Mesenchymal stem cell (in vitro differentiated cells and primary cell): ENCODE data around the gene H2AZ2.

Experiments used
- DNase-seq: peaks from one replicate; pipeline ENCODE4 v3.0.0-alpha.2; 2013
- H2AFZ ChIP-seq: one replicate; pipeline ENCODE4 v1.6.1; 2013; ENCODE audit warnings: low read depth, mild to moderate bottlenecking, control low read depth, inconsistent platforms, low read length, moderate library complexity
- H2AK5ac ChIP-seq: 2 replicates; pipeline ENCODE4 v1.6.1; 2013; ENCODE audit warnings: low read length, moderate library complexity, mild to moderate bottlenecking, inconsistent platforms; ENCODE audit not compliant: severe bottlenecking
- H2BK120ac ChIP-seq: one replicate; pipeline ENCODE4 v1.6.1; 2013; ENCODE audit warnings: low read depth, mild to moderate bottlenecking, inconsistent platforms, low read length, moderate library complexity
- H2BK12ac ChIP-seq, 2 experiments: one replicate each; pipeline ENCODE4 v1.6.1; 2013; ENCODE audit warnings: inconsistent platforms in 2 of 2, low read length in 2 of 2, mild to moderate bottlenecking in 2 of 2, moderate library complexity in 2 of 2, control low read depth in 1 of 2
- H2BK15ac ChIP-seq: one replicate; pipeline ENCODE4 v1.6.1; 2013; ENCODE audit warnings: mild to moderate bottlenecking, low read depth, inconsistent platforms; ENCODE audit not compliant: poor library complexity, severe bottlenecking
- H2BK5ac ChIP-seq: 2 replicates; pipeline ENCODE4 v1.6.1; 2013; ENCODE audit warnings: low read depth, mild to moderate bottlenecking, low read length, control low read depth, inconsistent platforms; ENCODE audit not compliant: poor library complexity, severe bottlenecking
- H3K14ac ChIP-seq, 2 experiments: one replicate each; pipeline ENCODE4 v1.6.1; 2013; ENCODE audit warnings: inconsistent platforms in 2 of 2, low read length in 2 of 2, control low read depth in 1 of 2, mild to moderate bottlenecking in 1 of 2, moderate library complexity in 1 of 2
- H3K18ac ChIP-seq, 2 experiments: one replicate each; pipeline ENCODE4 v1.6.1; 2013; ENCODE audit warnings: inconsistent platforms in 2 of 2, low read length in 2 of 2, control low read depth in 1 of 2, low read depth in 1 of 2, mild to moderate bottlenecking in 1 of 2
- H3K23ac ChIP-seq, 2 experiments: one replicate each; pipeline ENCODE4 v1.6.1; 2013; ENCODE audit warnings: inconsistent platforms in 2 of 2, low read length in 2 of 2, mild to moderate bottlenecking in 2 of 2, moderate library complexity in 2 of 2, control low read depth in 1 of 2
- H3K27ac ChIP-seq: 2 replicates; pipeline ENCODE4 v1.5.1; 2013; ENCODE audit warnings: mild to moderate bottlenecking, moderate library complexity, low read length, control low read depth, inconsistent platforms; ENCODE audit not compliant: poor library complexity, severe bottlenecking
- H3K27me3 ChIP-seq, 2 experiments: 2 replicates each; pipeline versions ENCODE4 v1.6.1 to v1.7.0; 2013; ENCODE audit warnings: low read length in 2 of 2, mild to moderate bottlenecking in 2 of 2, moderate library complexity in 2 of 2, control low read depth in 1 of 2, inconsistent platforms in 1 of 2; ENCODE audit not compliant: control insufficient read depth in 1 of 2, insufficient read depth in 1 of 2
- H3K36me3 ChIP-seq, 2 experiments: 2 replicates each; pipeline versions ENCODE4 v1.6.1 to v1.7.0; 2013; ENCODE audit warnings: low read length in 2 of 2, control low read depth in 1 of 2, inconsistent platforms in 1 of 2, low read depth in 1 of 2, mild to moderate bottlenecking in 1 of 2; ENCODE audit not compliant: insufficient read depth in 2 of 2, control insufficient read depth in 1 of 2
- H3K4ac ChIP-seq, 2 experiments: one replicate each; pipeline ENCODE4 v1.6.1; 2013; ENCODE audit warnings: inconsistent platforms in 2 of 2, low read length in 2 of 2, mild to moderate bottlenecking in 2 of 2, moderate library complexity in 2 of 2, control low read depth in 1 of 2, low read depth in 1 of 2
- H3K4me1 ChIP-seq: 2 replicates; pipeline ENCODE4 v1.6.1; 2013; ENCODE audit warnings: low read depth, low read length, control low read depth; ENCODE audit not compliant: control insufficient read depth, insufficient read depth
- H3K4me2 ChIP-seq: 2 replicates; pipeline ENCODE4 v1.6.1; 2013; ENCODE audit warnings: low read length, mild to moderate bottlenecking, inconsistent platforms; ENCODE audit not compliant: poor library complexity, severe bottlenecking
- H3K4me3 ChIP-seq, 2 experiments: 2 replicates each; pipeline versions ENCODE4 v1.5.1 to v1.7.0; 2013; ENCODE audit warnings: low read length in 2 of 2, mild to moderate bottlenecking in 2 of 2, control low read depth in 1 of 2, low read depth in 1 of 2; ENCODE audit not compliant: insufficient read depth in 1 of 2
- H3K79me1 ChIP-seq: replicated peaks from 2 replicates; pipeline ENCODE4 v1.6.1; 2013; ENCODE audit warnings: mild to moderate bottlenecking, control low read depth, low read length, inconsistent platforms; ENCODE audit not compliant: poor library complexity, severe bottlenecking
- H3K9ac ChIP-seq: 2 replicates; pipeline ENCODE4 v1.7.0; 2013; ENCODE audit warnings: mild to moderate bottlenecking, low read length, moderate library complexity
- H3K9me3 ChIP-seq: 2 replicates; pipeline ENCODE4 v1.7.0; 2013; ENCODE audit warnings: mild to moderate bottlenecking, low read length; ENCODE audit not compliant: control insufficient read depth
- H4K8ac ChIP-seq: one replicate; pipeline ENCODE4 v1.6.1; 2013; ENCODE audit warnings: inconsistent platforms, mild to moderate bottlenecking, low read length, moderate library complexity
- H4K91ac ChIP-seq: one replicate; pipeline ENCODE4 v1.6.1; 2013; ENCODE audit warnings: mild to moderate bottlenecking, low read length, inconsistent platforms
- WGBS: methylation state at CpG from one replicate; pipeline ENCODE4 v1.1.7; 2013; ENCODE audit warnings: mixed read lengths; 5-methylcytosine and 5-hydroxymethylcytosine counted together

Gene H2AZ2

GRCh38 chr7:44801890-44802289 lies 46.0 kb downstream of the H2AZ2 start:
- H3K23ac ChIP-seq: peak overlapping the region in 1 of 2 experiments; percentile 92
- peak overlapping the region; percentile 61 for H3K27ac ChIP-seq
- no peak overlapping the region for H3K4me2 ChIP-seq
- H3K4me1 ChIP-seq: peaks cover 10% of the 10 kb centered on the region
- H3K36me3 ChIP-seq: peaks cover 43 to 65% of the 10 kb centered on the region in 2 experiments
- WGBS: 67% methylated on average over 5 of the region's 5 CpGs
- peak; percentile 43 for DNase-seq
- peak overlapping the region in 1 of 2 experiments; percentile 56 for H3K18ac ChIP-seq
- no peak overlapping the region for H2AK5ac ChIP-seq
- H2AFZ ChIP-seq: no peak overlapping the region
- no peak overlapping the region for H3K4me3 ChIP-seq
- H2BK120ac ChIP-seq: no peak overlapping the region
- no peaks in the 10 kb centered on the region for H3K27me3 ChIP-seq
- H3K14ac ChIP-seq: no peak overlapping the region
- no peak overlapping the region for H2BK5ac ChIP-seq
- peak overlapping the region; percentile 15 for H3K9ac ChIP-seq
- no peak overlapping the region for H3K4ac ChIP-seq
- H4K8ac ChIP-seq: peak overlapping the region; percentile 12
- H2BK15ac ChIP-seq: no peak overlapping the region
- H3K9me3 ChIP-seq: no peaks in the 10 kb centered on the region
- H2BK12ac ChIP-seq: peak overlapping the region in 1 of 2 experiments; percentile 34
- H4K91ac ChIP-seq: no peak overlapping the region
- peaks cover 10% of the 10 kb centered on the region for H3K79me1 ChIP-seq

GRCh38 chr7:44799939-44800338 lies 47.9 kb downstream of the H2AZ2 start:
- Histone ChIP-seq H2BK15ac (no peak overlapping the region), H3K14ac (no peak overlapping the region), H2BK5ac (no peak overlapping the region), H3K23ac (no peak overlapping the region), H2AFZ (no peak overlapping the region), H3K18ac (no peak overlapping the region), H3K27me3 (no peaks in the 10 kb centered on the region), H3K79me1 (peaks cover 13% of the 10 kb centered on the region), H2BK12ac (no peak overlapping the region), H3K27ac (no peak overlapping the region), H2AK5ac (no peak overlapping the region), H3K4me3 (no peak overlapping the region), H3K4ac (no peak overlapping the region), H3K4me1 (peaks cover 13% of the 10 kb centered on the region), H3K4me2 (no peak overlapping the region), H3K9ac (no peak overlapping the region), H4K91ac (no peak overlapping the region), H2BK120ac (no peak overlapping the region), H4K8ac (no peak overlapping the region), H3K36me3 (peaks cover 43 to 65% of the 10 kb centered on the region in 2 experiments), H3K9me3 (no peaks in the 10 kb centered on the region)
- WGBS: 94% methylated on average over 3 of the region's 4 CpGs
- no peak for DNase-seq

DNA sequence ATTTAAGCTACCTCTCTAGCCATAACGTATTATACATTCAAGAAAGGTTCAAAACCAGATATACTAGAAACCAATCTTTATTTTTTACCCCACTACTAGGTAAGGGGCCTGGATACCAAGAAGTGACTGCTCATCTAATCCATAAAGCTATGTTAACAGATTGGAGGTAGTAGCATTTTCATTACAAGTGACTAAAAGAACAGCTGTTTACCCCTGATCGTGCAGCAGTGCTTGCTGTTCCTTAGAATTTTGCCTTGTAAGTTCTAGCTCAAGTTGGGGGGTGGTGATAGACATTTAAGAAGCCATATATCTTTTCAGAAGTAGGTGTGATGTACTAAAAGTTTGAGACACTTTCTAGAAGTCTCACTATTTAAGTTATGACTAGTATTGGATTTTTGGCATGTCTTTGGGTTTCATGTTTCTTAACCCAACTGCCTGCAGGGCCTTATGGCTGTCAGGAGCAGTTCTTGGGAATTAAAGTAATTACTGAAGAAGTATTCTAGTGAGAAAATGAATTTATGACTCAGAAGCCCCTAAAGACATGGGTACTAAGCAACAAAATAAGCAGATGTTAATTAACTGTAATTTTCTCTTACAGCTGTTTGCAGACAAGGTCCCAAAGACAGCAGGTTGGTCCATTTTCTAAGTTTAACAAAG lies 49.1 kb downstream of the H2AZ2 start:
- H4K8ac ChIP-seq: no peak overlapping the region
- peaks cover 11% of the 10 kb centered on the region for H3K4me1 ChIP-seq
- peak overlapping the region in 1 of 2 experiments; percentile 88 for H3K4me3 ChIP-seq
- H2AFZ ChIP-seq: no peak overlapping the region
- H3K27me3 ChIP-seq: no peaks in the 10 kb centered on the region
- peak overlapping the region; percentile 30 for H3K4me2 ChIP-seq
- H3K79me1 ChIP-seq: peaks cover 10% of the 10 kb centered on the region
- no peak overlapping the region for H3K23ac ChIP-seq
- H3K18ac ChIP-seq: no peak overlapping the region
- peaks cover 31 to 56% of the 10 kb centered on the region in 2 experiments for H3K36me3 ChIP-seq
- H3K9ac ChIP-seq: peak overlapping the region; percentile 99
- no peak overlapping the region for H2BK12ac ChIP-seq
- H3K27ac ChIP-seq: no peak overlapping the region
- no peak overlapping the region for H2BK15ac ChIP-seq
- WGBS: 77% methylated on average over 1 of the region's 2 CpGs
- H4K91ac ChIP-seq: no peak overlapping the region
- no peak overlapping the region for H3K14ac ChIP-seq
- DNase-seq: no peak
- no peak overlapping the region for H2BK5ac ChIP-seq
- no peak overlapping the region for H2BK120ac ChIP-seq
- H2AK5ac ChIP-seq: no peak overlapping the region
- H3K9me3 ChIP-seq: no peaks in the 10 kb centered on the region
- no peak overlapping the region for H3K4ac ChIP-seq

GRCh38 chr7:44797329-44798258 lies 50.3 kb downstream of the H2AZ2 start:
- no peaks in the 10 kb centered on the region for H3K9me3 ChIP-seq
- H3K14ac ChIP-seq: peak overlapping the region; percentile 90 to 98
- peaks cover 11% of the 10 kb centered on the region for H3K4me1 ChIP-seq
- peak overlapping the region; percentile 78 for H3K4me2 ChIP-seq
- peak overlapping the region; percentile 97 to 100 for H3K4ac ChIP-seq
- no peaks in the 10 kb centered on the region for H3K27me3 ChIP-seq
- H4K91ac ChIP-seq: peak overlapping the region; percentile 99
- H2AK5ac ChIP-seq: peak overlapping the region; percentile 100
- peaks cover 20 to 44% of the 10 kb centered on the region in 2 experiments for H3K36me3 ChIP-seq
- peak overlapping the region; percentile 88 to 94 for H3K4me3 ChIP-seq
- no peak overlapping the region for H3K23ac ChIP-seq
- H3K18ac ChIP-seq: peak overlapping the region; percentile 98 to 100
- H2BK120ac ChIP-seq: peak overlapping the region; percentile 100
- no peak overlapping the region for H2AFZ ChIP-seq
- H3K9ac ChIP-seq: peak overlapping the region; percentile 99
- H3K79me1 ChIP-seq: peaks cover 7% of the 10 kb centered on the region
- DNase-seq: peak; percentile 90
- 2% methylated on average over 20 of the region's 26 CpGs for WGBS
- H2BK12ac ChIP-seq: peak overlapping the region in 1 of 2 experiments; percentile 82
- no peak overlapping the region for H2BK15ac ChIP-seq
- peak overlapping the region; percentile 99 for H2BK5ac ChIP-seq
- peak overlapping the region; percentile 99 for H3K27ac ChIP-seq
- H4K8ac ChIP-seq: peak overlapping the region; percentile 97
